GM21526 (cell line): ENCODE measurements around the gene SMC1B.
"Not testable (repeated sequence)": the region's sequence is repeated elsewhere in the genome, so short reads cannot be mapped to it uniquely, and the experiment has no call there.

ENCODE experiments used
- ATAC-seq: cut with Tn5 transposase; IDR thresholded peaks from one replicate; pipeline ENCODE4 v1.9.1; 2021; ENCODE audit warnings: moderate library complexity; ENCODE audit not compliant: unreplicated experiment, low FRiP score

Gene SMC1B

GRCh38 chr22:45446216-45446615, 32.8 kb upstream of the SMC1B start:
- ATAC-seq, result no peak

DNA sequence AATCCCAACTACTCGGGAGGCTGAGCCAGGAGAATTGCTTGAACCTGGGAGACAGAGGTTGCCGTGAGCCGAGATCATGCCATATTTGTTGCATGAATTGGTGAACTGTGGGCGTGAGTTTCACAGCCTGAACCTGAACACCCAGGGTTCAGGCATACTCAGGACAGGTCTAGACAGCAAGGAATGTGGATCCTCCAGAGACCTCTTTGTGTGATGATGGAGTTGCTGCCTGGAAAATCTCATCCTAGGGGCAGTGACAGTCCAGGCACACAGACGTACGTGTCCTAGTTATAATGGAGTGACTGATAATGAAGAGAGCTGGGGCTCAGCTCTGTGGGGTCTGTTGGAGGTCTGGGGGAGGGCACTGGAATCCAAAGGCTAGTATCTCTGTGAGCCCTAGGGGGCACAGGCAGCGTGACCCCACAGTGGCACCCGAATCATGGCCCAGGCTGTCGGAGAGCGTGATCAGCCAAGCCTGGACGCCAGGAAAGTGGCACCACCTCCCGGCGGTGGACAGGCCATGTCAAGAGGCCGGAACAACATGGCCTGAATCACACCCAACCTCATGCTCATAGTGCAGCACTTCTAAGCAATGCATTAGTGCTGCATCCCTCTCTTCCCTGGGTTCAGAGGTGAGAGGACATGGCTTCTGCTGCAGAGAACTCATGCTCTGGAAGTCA, 31.8 kb upstream of the SMC1B start:
- ATAC-seq, result no peak

DNA sequence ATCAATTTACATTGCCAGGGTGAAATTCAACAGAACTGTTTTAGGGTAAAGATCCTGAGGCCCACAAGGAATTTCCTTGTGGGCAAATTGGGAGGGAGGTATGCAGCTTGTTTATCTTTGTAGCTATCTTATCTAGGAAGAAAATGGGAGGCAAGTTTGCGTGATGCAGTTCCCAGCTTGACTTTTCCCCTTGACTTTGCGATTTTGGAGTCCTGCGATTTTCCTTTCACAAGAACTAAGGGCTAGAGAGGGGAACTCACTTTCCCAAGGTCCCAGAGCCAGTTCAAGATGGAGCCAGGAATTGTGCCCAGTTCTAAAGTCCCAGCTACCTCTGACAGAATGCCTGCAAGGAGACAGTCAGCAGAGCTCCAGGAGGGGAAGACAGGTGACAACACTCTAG, 30.8 kb upstream of the SMC1B start:
- no peak for ATAC-seq

DNA sequence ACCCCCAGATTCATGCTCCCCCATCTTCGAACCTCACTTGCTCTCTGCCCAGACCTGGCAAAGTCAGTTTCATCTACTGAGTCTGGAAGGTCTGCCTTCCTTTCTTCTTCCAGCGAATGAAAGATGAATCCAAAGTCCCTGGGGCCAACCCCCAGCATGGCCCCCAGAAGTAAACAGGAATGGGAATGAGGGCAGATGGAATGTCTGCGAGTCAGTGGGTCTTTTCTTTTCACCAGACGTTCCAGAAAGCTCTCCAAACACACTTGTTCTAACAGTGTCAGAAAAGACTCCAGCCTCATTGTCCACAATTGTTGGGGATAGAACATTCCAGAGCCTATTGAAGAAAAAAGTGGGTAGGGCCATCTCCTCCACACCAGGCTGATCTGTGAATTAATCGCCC, 28.7 kb upstream of the SMC1B start:
- no peak for ATAC-seq

GRCh38 chr22:45441138-45441537, 27.7 kb upstream of the SMC1B start:
- no peak for ATAC-seq

DNA sequence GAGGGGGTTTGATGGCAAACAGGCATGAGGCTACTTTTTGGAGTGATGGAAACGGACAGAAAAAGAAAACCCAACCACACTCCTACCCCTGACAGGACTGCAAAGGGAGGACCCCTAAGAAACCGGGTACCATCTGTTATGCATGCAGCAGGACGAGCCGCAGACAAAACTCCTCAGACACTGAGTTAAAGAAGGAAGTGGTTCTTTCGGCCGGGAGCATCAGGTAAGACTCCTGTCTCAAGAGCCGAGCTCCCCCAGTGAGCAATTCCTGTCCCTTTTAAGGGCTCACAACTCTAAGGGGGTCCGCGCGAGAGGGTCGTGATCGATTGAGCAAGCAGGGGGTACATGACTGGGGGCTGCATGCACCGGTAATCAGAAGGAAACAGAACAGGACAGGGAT, 27.3 kb upstream of the SMC1B start:
- ATAC-seq, result not testable (repeated sequence)

DNA sequence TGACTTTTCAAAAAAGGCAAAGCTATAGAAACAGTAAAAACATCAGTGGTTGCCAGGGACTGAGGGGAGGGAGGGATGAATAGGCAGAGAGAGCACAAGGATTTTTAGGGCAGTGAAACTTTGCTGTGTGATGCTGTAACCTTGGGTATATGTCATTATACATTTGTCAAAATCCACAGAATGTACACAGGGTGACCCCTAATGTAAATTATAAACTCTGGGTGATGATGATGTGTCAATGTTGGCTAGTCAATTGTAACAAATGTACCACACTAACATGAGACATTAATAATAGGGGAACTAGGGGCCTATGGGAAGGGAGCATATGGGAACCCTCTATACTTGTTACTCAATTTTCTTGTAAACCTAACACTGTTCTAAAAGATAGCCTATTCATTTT, 24.9 kb upstream of the SMC1B start:
- no peak for ATAC-seq

GRCh38 chr22:45436871-45437517, 23.6 kb upstream of the SMC1B start:
- not testable (repeated sequence) for ATAC-seq

DNA sequence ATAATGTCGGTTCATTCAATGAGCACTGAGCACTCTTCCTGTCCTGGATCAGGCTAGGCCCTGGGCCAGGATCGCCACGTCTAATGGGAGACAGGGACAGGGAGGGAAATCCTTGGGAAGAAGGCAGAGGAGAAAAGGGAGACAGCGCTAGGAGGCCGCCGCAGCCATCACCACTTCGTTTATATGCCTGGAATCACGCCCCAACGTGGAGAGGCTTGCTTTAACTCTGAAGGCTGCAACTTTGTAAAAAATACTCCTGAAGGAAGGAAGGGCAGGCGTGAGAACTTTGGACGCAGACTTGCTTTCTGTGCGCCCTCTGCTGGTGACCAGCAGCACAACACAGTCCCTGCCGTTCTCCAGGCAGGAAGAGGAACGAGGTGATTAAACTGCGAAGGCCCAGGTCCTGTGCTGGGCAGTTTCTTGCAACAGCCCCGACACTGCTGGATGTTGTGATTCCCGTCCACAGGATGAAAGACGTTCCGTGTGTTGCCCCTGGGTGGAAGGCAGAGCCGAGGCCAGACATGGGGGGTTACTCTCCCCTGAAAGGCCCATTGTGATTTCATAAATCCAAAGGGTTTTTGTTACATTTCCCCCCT, 22.2 kb upstream of the SMC1B start:
- ATAC-seq, result no peak

DNA sequence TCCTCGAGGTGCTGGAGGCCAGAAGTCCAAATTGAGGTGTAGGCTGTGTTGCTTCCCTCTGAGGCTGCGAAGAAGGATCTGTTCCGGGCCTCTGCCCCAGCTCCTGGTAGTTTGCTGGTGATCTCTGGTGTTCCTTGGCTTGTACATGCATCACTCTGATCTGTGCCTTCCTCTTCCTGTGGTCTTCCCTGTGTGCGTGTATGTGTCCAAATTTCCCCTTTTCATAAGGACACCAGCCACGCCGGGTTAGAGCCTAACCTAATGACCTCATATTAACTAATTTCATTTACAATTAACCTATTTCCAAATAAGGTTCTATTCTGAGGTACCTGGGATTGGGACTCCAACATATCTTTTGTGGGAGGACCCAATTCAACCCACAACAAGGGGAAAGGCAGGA, 21.6 kb upstream of the SMC1B start:
- ATAC-seq, result no peak

GRCh38 chr22:45430871-45431270, 17.5 kb upstream of the SMC1B start:
- no peak for ATAC-seq

- no peak for ATAC-seq
Observed at GRCh38 chr22:45429981-45430775, 16.8 kb upstream of the SMC1B start.

DNA sequence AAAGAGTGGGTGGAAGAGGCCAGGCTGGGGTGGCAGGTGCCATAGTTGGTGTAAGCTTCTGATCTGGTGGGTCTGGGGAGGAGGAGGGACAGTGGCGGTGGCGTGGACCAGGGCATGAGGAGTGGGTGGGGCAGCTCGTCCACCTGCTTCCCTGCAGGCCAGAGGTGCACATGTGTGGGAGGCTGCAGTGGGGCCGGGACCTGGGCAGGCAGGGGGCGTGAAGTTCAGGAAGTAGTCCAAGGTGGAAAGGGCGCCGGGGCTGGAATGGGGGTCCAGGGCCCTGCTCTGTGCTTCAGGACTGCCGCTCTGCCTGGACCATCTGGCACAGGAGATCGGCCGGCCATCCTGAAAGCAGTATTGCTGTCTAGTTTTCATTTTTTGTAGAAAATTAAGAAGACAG, 16.0 kb upstream of the SMC1B start:
- no peak for ATAC-seq

DNA sequence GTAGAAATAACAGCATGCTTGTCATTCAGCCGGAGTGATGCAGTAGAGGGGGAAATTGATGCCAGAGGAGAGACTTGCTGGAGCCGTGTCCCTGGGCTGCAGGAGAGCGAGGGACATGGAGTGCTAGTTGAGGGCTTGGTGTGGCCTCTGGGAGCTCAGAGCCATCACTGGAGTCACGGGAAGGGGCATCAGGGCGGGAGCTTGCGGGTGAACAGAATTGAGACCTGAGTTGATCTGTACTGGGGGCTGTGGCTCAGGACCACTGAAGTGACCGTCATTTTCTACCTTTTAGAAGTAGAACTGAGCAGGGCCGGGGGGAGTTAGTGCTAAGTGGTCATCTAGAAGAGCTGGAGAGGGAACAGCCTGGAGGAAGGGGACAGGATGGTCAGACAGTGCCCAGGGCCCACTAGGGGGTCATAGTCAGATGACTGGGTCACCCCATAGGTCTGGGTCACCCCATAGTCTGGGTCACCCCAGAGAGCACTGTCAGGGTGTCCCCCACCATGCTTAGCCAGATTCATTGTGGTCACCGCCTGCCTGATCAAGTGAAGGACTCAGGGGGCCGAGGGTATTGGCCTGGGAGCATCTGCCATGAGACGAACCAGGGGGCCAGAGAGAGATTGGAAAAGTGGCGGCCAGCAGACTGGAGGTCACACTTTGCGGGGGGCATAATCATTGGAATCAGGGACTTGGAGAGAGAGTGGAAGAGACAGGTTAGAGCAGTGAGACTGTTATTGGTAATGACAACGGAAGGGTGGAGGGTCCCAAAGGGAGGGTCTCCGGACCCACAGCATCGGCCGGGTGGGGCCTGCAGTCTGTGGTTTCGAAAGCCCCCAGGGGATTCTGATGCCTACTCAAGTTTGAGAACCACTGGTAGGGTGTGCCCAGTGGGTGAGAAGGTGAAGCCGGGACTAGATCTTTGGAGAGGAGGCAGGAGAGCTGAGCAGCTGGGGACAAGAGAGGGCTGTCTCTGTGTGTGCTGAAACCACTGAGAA, 15.3 kb upstream of the SMC1B start:
- no peak for ATAC-seq

DNA sequence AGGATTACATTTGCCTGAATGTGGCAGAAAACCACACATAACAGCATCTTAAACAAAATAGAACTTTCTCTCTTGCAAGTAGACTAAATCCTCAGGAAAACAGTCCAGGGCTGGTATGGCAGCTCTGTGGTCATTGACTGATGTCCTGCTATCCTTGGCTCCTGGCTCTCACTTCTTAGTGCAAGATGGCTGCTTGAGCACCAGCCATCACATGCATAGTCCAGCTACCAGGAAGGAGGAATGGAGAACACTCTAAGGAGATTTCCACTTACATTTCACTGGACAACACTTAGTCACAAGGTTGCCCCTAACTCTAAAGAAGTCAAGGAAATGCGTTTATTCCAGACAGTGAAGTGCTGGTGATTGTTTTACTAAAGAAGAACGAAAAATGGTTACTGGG, 13.7 kb upstream of the SMC1B start:
- ATAC-seq, result no peak

- ATAC-seq, result no peak
Observed at GRCh38 chr22:45426387-45426786, 13.0 kb upstream of the SMC1B start.

- no peak for ATAC-seq
Observed at GRCh38 chr22:45425531-45426265, 12.3 kb upstream of the SMC1B start.

DNA sequence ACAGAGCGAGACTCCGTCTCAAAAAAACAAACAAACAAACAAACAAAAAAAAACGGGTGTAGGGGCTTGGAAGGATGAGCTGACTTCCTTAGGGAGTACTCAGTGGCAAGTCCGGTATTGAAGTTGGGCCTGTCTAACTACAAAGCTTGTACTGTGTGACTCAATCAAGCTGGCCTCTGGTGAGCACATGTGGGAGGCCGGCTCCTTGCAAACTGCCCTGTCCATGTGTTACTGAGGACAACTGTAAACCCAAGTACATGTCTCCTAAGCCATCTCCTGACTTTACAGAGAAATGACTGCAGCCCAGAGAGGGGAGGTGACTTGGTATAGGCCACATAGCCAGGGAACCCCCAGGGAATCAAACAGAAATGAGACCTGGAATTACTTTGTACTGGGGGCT, 11.7 kb upstream of the SMC1B start:
- no peak for ATAC-seq

GRCh38 chr22:45424241-45424731, 10.9 kb upstream of the SMC1B start:
- no peak for ATAC-seq
